Measurements from ENCODE around the gene PSD2.

PSD2 gene

DNA sequence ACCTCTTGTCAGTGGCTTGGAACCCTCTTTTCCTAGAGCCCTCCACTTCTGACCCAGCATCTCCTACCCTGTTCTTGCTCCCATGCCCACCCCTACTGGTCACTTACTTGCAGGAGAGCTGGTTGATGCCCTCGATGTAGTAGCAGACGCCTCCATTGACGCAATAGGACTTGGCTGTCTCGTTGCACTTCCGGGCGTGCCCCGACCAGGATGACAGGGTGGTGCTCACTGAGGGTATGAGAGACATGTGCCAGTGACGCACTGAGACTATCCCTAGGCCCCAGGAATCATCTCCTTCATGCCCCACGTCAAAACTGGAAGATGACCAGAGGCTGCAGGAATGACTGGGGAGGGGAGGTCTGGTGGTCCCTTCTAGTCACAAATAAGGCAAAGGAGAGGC is 76.0 kb downstream of the PSD2 start:
- in situ Hi-C loops (cut with MboI; ENCODE audit: low sequenced_read_pairs), result no loop called here

DNA sequence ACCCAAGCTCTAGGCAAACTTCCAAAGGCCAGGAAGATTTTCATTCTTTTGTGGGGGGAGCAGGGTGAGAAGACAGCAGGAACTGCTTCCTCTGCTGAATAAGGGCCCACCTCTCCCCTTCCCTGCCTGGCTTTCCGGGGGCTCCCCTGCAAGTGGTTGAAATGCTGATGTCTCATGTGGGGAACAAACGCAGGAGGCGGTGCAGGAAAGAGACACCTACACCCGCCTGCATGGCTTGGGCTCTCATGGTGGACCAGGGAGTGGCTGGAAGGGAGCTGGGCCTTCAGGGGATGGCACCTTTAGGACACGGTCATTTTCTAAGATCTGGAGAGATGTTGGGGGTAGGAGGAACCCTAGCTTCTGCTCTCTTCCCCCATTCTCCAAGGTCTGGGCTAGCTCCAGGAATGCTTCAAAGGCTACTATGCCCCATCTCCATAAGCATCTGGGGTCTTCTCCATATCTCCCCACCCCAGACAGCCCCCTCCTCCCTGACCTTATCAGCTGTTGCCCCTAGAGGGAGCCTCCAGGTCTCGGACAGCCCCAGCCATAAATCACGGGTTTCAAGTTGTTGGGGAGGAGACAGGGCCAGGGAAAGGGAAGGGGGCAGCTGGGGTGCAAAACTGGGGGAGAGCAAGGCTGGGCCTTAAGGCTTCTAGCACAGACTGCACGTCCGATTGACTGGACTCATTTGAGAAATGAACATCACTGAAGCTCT is 76.6 kb downstream of the PSD2 start:
- in situ Hi-C loops (cut with MboI; ENCODE audit: low sequenced_read_pairs), result no loop called here

DNA sequence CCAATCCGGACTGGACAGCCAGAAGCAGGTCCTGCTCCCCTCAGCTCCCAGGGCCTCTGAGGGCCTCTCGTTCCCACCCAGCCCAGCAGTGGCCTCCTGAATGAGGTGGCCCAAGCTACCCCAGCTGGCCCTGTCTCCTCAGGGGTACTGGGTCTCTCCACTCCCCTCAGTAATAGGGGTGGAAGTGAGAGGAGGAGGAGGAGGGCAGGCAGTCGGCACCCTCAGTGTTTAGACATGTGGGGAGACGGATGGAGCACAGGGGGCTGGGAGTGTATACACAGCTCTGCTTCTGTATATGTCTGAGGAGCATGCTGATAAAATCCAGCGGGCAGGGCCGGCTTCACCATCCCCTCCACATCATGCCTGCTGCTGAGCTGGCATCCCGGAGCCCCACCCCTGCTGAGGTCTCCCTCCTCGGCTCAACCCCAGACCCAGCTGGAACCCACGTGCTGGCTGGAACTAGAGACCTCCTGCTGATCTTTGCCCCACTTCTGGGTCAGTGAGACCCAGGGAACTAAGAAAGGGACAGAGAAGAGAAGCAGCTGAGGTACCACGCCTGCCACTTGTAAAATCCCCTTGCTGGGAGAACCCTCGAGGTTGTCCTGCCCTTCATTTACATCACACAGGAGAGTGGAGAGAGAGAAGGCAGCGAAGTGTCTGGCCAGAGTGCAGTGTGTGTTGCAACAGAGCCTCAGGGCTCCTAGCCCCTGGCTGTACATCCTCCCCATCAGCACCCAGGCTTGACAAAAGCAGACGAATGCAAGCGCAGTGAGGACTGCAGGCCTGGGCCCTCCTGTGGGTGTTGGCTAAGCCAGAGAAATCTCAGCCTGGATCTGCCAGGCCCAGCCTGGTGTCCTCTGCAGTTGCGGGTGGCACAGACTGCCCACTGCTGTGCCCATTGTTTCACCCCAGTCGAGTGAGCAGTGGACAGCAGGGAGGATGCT is 77.5 kb downstream of the PSD2 start:
- in situ Hi-C loops (cut with MboI; ENCODE audit: low sequenced_read_pairs), result no loop called here

DNA sequence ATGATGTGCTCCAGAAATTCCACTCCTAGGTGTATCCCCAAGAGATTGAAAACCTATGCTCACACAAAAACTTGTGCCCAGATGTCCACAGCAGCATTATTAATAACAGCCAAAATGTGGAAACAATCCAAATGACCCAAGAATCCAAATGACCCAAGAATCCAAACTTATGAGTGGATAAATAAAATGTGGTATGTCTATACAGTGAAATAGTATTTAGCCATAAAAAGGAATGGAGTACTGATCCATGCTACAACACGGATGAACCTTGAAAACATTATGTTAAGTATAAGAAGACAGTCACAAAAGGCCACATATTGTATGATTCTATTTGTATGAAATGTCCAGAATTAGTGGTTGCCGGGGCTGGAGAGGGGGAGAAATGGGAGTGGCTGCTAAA is 80.3 kb downstream of the PSD2 start:
- in situ Hi-C loops (cut with MboI; ENCODE audit: low sequenced_read_pairs), result no loop called here

DNA sequence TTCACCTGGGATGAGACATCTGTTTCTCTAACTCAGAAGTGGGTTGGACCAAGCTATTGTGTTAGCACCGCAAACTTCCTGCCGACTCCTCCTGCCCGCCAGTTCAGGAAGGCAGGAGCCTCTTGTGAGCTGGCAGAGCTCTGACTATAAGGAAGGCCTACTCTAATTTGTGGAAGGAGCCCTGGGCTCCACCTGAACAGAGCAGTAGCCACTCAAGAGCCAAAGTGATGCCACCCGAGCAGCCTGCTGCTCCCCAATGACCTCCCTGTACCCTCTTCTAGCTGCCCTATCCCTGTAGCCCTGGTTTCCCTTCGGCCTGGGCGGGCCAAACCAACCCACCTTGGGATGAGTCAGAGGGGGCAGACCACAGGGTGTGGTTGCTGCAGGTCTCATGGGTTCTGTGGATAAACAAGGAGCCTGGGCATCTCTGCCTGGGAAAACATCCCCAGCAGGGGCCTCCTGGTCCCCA is 81.6 kb downstream of the PSD2 start:
- in situ Hi-C loops (cut with MboI; ENCODE audit: low sequenced_read_pairs), result no loop called here

DNA sequence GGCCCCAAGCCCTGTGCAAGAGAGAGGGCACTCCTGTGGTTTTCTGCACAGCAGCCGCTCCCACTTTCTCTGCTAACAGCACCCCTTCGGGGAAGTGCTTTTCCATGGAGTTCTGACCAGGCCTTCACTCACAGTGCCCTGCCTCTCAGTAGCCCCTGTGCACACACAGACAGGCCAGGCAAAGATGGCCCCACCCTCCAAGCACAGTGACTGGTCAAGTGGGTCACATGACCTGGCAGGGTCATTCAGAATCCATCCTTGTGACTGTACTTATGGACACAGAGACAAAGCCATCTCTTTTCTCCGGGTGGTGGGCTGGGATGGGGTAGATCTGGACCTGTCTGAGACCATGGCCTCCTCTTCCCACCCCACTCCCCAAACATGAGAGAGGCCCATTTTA is 82.5 kb downstream of the PSD2 start:
- in situ Hi-C loops (cut with MboI; ENCODE audit: low sequenced_read_pairs), result no loop called here

DNA sequence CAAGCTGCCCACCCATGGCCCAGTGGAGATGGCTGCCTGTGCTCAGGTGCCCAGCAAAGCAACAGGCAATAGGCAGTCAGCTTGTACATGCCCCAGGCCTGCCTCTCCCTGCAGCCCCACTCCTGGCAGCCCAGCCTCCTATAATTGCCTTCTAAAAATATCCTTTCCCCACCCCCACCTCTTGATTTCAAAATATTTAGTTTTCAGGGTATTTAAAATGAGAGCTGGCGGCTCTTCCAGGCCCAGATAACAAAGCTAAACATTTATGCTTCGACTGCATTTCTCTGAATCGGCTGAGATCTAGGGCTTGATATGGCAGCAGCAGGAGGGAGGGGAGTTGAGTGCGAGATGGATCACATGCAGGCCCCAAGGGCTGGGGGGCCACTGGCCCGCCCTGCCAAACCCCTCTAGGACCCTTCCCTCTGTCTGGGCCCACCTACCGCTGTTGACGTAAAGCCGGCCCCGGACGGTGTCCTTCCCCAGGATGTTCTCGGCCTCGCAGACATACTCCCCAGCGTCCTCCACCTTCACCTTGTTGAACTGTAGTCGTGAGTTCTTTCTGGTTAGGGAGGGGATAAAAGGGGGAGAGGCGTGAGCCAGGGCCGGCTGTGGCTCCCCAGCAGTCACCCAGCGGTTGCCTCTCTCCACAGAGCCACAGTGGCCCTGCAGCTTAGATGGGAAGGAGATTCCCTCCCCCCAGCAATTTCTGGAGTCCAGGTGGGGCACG is 85.0 kb downstream of the PSD2 start:
- in situ Hi-C loops (cut with MboI; ENCODE audit: low sequenced_read_pairs), result no loop called here

DNA sequence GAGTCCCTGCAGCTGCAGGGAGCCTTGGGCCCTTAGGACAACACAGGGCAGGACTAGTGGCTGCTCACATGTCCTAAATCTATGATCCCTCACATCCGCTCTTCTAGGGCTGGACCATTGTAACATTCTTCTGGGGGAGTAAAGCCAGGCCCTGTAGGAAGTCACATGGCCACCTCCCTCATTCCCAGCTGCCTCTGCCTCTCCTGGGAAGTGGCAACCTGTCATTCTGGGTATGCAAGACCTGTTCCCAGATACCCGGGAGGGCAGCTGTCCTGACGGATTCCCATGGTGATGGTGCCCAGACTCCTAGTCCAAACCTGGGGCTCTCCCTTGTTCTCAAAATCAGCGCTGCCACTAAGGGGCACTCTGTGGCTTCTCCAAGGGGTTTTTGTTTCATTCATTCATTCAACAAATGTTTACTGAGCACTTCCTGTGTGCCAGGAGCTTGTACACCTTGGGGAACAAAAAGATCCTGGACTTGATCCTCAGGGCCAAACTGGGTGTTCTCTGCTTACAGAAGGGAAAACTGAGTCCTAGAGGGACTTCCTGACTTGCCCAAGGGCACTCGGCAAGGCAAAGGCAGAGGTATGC is 85.6 kb downstream of the PSD2 start:
- in situ Hi-C loops (cut with MboI; ENCODE audit: low sequenced_read_pairs), result no loop called here

DNA sequence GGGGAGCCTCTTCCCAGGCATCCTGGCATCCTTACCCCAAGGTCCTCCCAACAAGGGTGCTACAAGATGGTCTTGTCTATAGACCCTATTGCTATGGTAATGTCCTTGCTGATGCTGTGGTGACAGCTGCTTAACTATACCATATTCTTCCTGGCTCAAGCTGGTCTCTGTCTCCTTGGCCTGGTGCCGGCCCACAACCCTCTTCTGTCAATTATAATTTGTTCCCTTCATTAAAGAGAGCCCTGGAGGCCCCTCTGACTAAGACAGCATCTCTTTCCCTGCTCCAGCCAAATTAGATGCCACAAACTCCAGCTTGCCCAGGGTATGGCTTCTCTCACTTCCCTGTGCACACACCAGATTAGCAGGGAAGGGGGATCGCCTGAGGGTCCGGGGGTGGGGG is 86.7 kb downstream of the PSD2 start:
- in situ Hi-C loops (cut with MboI; ENCODE audit: low sequenced_read_pairs), result no loop called here

DNA sequence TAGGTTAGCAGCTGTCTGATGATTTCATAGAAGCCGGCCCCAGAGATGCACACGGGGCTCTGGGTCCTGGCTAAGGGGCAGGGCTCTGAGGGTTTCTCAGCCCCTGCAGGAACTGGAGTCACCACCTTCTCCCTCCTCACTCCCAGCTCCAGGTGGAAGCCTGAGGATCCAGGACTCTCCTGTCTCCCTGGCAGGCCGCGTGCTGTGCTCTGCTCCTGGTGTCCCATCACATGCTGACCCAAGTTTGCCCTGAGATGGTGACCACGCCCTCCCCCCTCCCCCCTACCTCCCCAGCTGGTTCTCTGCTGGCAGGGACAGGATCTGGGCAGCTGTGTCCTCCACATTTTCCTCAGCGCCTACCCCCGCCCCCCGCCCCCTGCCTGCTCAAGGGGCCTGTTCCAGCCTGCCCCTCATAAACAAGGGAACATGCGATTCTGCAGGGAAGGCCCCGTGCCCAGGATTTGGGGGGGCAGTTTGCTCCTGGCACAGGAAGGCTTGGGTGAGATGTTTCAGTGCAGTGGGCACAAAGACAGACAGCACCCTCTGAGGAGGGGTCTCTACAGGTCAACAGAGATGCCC is 87.4 kb downstream of the PSD2 start:
- in situ Hi-C loops (cut with MboI; ENCODE audit: low sequenced_read_pairs), result no loop called here

DNA sequence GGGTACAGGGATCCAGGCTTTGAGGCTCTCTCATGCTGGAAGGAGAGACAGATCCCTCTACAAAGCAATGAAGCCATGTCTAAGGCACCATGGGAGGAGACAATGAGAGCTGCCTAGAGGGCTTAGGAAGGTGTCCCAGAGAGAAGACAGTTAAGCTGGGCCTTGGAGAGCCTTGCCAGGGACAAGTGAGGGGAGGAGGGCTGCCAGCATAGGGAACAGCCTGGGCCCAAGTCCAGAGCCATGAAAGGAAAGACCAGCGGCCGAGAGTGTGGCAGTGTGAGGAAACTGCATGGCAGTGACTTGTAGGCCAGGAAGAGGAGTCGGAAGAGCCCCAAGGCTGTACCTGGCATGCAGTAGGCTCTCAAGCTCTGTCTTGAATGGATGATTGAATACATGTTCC is 88.5 kb downstream of the PSD2 start:
- in situ Hi-C loops (cut with MboI; ENCODE audit: low sequenced_read_pairs), result no loop called here

DNA sequence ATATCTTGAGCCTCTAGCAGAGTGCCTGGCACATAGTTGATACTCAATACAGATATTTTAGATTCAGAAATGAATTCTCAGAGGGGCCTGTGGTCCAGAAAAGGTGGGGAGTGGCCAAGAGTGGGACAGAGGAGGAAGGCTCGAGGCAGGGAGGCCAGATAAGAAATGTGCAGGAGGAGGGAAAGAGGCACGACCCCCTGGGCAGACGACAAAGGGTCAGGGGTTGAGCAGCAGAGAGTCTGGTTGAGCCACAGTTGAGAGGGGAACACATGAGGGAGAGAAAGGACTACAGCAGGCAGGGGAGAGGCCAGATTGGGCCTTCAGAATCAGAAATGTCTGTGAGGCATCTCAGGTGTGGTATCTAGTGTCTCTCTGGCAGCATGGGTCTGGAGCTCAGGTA is 89.1 kb downstream of the PSD2 start:
- in situ Hi-C loops (cut with MboI; ENCODE audit: low sequenced_read_pairs), result no loop called here

DNA sequence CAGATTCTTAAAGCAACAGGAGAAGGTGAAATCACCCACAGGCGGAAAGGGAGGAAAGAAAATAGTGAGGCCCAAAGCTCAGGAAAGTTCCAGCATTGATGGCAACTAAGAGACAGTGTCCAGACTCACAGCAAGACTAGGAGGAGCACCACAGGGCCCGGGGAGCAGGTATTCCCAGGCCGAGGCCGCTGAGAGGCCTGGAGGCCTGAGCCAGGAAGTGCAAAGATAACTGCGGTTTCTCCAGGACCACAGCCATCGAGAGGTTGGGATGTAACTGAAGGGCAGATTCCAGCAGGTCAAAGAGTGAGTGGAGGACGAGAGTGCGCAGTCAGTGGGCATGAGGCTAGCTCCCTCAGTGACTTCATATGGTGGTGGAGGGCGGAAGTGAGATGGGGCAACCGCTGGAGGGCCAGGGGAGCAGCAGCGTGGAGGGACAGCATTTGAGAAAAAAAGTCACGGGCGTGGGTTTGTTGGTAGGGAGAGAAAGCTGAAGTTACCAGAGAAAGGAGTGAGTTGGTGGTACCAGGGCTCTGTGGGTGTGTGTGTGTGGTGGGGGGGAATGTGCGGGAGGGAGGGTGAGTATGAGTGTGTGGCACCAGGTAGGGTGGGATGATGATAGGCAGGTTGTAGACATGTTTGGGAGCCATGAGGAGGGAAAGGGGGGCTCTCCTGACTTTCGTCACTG is 89.7 kb downstream of the PSD2 start:
- in situ Hi-C loops (cut with MboI; ENCODE audit: low sequenced_read_pairs), result no loop called here

DNA sequence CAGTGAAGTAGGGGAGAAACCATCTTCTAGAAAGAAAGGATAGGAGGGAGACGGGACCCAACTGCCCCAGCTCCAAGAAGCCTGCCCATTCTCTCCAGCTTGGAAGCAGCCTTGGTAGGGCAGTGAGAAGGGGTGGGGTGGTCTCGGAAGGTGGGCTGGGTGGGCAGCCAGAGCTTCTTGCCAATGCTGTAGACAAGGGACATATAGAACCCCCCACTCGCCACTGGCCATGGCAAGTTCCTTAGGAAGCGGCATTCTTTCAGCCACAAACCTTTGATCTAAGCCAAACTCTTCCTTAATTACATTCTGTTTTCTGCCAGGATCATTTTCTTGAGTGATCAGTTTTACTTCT is 90.2 kb downstream of the PSD2 start:
- in situ Hi-C loops (cut with MboI; ENCODE audit: low sequenced_read_pairs), result no loop called here

DNA sequence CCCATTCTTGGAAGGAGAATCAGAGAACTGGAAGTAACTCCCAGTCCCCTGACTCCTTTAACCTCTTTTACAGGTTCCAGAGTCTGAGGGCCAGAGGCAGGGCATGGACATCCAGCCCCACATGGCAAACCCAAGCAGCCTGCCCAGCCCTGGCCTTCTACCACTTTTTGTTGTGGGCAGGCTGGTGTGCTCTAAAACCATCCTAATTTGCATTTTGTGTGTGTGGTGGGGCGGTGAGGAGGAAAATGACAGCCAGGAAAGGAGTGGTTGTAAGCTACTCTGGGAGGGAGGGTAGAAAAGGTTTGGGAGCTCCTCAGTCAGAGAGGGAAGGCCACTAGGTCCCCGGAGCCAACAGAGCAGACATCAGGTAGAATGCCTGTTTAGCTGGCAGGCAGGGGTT is 90.6 kb downstream of the PSD2 start:
- in situ Hi-C loops (cut with MboI; ENCODE audit: low sequenced_read_pairs), result no loop called here

DNA sequence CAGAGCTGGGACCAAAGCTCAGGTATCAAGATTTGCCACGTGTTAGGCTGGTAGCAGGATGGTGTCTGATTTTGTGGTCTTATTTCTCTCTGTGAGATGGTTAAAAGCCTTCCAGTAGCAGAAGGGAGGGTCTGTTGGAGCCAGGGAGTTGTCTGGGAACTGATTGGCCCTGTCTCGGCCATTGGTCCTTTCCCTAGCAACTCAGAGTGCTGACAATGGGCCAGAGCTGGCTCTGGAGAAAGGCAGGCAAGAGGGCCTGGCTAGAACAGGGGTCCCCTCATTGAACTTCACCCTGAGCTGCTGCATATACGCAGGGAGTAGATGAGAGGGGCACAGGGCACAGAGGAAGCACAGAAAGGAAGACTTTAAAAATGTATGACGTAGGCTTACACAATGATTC is 92.8 kb downstream of the PSD2 start:
- in situ Hi-C loops (cut with MboI; ENCODE audit: low sequenced_read_pairs), result no loop called here

DNA sequence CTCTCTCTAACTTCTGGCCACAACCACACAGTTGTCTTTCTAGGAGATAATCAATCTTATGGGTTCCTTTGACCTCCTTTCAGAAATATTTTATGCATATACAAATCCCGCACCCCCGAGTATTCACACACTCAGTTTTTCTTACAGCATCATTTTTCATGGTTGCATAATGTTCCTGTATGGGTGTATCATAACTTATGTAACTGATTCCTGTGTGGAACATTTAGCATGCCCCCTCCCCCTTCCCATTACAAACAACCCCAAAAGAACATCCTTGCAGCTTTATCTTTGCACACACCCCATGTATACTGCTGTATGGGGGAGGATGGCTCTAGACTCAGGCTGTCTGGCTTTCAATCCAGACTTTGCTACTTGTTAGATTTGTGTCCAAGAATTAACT is 93.8 kb downstream of the PSD2 start:
- in situ Hi-C loops (cut with MboI; ENCODE audit: low sequenced_read_pairs), result no loop called here

DNA sequence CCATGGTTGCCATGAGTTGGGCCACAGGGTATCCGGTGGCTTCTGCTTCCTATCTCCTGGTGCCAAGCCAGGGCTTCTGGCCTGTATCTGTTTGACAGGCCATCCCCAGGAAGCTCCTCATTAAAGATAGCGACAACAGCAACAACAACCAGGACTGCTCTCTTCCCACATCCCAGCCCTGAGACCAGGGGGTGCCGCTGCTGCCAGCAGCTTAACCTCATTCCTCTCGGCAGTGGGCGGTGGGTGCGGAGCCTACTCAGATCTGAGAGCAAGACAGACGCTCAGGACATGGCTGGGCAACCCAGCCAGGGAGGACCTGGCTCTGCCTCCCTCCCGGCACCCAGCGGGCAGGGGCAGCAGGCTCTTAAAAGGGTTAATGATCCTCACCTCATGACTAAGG is 98.3 kb downstream of the PSD2 start:
- in situ Hi-C loops (cut with MboI; ENCODE audit: low sequenced_read_pairs), result no loop called here

All from HL-60/S4 treated with retinoic acid at 250 ng/mL for 4 days and 3 days (cell line).